Superior temporal gyrus (tissue), 1 donor: ENCODE data around the gene ARL4C.
"Not testable (repeated sequence)": the region's sequence is repeated elsewhere in the genome, so short reads cannot be mapped to it uniquely, and the experiment has no call there.

Experiments used
- DNase-seq: peaks from one replicate; pipeline ENCODE4 v3.0.0-alpha.2; 2016; ENCODE audit errors: extremely low spot score

The ARL4C gene

GRCh38 chr2:234476766-234477165, 20.1 kb downstream of the ARL4C start:
- no peak for DNase-seq

GRCh38 chr2:234474654-234475053, 22.2 kb downstream of the ARL4C start:
- no peak for DNase-seq

DNA sequence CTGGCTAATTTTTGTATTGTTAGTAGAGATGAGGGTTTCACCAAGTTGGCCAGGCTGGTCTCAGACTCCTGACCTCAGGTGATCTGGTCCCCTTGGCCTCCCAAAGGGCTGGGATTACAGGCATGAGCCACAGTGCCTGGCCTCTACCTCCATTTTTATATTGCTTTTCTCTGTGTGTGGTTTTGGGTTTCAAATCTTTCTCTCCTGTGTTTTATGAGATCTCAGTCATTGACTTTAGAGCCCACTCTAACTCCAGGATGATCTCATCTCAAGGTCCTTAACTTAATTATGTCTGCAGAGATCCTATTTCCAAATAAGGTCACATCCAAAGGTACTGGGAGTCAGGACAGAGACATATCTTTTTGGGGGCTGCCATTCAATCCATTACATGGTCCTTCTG, 24.7 kb downstream of the ARL4C start:
- DNase-seq: no peak

DNA sequence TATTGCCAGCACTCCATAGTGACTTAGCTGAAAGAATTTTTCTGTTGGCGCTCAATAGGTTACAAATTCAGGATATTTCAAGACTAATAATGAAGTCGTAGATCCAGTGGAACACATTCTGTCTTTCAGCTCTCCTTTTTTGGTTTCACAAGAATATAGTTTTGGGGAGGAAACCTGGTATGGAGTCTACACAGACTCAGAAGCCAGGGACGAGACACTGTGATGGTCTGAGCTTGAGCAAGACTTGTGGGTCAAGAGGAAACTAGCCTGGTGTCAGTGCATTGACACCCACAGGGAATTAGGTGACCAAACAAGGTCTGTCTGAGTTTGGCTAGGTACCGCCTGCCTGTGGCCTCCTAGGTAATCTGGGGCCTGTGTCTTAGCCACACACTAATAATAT, 26.9 kb downstream of the ARL4C start:
- no peak for DNase-seq

DNA sequence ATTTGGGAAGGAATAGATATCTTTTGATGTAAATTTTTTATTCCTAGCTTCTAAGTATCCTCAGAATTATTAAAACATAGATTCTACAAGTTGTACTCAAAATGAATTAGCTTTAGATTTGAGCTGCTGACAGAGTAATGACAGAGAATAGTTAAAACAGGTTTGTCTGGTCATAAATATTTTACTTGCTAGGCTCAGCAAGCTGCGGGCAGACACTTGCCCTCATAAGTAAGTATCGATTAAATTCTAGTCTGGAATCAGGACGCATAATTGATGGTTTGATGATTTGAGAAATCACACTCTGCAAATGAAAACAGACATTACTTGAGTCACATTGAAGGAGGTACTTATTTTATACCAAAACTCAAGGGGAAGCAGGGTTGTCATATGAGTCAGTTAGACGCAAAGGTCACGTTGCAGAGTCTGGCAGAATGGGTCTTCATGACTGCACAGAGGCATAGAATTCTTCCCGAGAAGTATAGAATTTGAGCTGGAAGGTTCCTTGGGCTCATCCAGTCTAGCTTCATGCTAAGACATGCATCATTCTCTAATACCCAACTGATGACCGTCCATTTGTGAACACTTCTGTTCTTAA, 27.5 kb downstream of the ARL4C start:
- no peak for DNase-seq

DNA sequence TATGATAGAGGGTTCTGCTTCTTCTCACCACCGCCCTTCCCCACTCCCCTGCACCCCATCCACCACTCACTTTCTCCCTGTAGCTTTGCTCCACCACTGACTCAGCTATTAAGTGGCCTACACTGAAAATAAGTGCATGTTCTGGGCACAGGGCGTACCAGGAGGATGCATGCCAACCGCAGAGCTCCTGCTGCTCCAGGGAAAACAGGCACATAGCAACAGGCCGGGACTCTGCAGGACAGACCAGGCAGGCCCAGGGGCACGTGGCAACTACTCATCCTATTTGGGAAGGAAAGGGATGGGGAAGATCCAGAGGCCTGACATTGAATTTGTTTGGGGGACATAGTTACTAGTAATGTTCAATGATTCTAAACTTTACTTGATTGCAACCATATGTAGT, 28.4 kb downstream of the ARL4C start:
- no peak for DNase-seq

GRCh38 chr2:234467289-234467688, 29.6 kb downstream of the ARL4C start:
- DNase-seq: no peak

DNA sequence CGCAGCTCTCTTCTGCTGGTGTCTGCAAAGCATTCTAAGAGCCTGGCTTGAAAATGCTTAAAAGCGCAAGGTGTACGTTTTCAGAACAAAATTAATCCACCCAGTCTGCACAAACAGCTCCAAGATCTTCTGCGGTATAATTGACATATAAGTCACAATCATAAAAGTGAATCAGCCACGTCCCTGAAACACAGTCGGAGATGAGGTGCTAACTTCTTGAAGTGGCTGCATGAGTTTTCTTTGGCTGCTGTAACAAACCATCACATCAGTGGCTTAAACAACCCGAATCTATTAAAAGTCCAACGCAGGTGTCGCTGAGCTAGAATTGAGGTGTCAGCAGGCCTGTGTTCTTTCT, 32.6 kb downstream of the ARL4C start:
- no peak for DNase-seq

DNA sequence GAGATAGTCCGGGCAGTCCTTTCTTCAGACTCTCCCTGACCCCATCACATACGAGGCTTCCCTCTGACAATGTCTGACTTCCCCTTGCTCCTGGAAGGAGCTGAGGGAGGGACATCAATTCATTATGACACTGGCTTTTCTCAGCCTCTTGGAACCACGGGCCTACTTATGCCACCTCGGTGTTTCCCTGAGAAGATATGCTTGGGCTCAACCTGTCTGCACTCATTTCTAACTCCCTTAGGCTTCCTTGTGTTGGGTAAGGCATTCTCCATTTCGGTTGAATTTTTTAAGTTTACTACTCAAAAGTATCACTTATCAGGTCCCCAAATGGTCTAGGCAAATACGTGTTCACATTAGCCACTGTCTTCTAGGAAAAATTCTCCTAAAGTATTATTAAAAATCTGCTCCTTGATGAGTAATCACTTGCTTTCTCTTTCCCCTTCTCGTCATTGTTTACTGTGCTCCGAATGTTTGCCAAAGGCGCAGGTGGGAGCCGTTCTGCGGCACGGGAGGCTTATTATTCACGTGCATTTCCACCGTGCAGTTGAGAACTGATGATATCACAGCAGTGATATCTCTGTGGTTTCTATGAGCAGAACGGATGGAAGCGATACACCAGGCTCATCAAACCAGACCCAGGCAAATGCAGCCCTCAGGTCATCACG, 33.1 kb downstream of the ARL4C start:
- DNase-seq: no peak

DNA sequence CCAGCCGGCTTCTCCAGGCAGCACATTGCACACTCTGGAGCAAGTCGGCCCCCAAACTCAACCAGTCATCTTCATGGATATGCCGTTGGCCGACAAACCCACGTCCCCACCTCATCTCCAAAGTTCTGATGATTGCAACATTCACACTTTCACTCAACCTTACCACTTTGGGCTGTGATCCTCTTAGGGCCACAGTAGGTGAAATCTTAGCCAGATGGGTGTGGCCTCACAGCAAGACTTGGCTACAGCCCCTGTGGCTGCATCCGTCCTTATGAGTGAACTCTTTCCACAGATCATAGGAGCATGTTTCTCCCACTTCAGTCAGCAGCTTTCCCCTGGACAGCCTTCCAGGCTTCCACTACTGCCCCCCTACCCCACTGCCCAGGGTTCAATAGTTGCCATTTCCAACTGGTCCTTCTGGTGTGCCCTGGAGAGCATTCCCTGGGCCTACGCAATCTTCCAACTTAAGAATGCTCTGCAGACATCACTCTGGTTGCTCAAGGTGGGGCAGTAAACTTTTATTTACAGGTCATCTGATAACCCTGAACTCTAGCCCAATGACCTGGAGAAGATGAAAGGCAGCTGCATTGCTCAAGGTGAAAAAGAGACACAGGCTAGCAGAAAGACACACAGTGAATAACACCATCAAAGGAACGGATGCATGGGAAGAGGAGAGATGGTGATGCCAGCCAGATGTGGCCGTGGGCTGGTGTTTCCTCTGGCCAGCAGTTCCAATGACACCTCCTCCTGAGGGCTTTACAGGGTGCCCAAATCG, 34.5 kb downstream of the ARL4C start:
- DNase-seq: no peak

- no peak for DNase-seq
Measured at GRCh38 chr2:234459401-234460009, 37.4 kb downstream of the ARL4C start.

DNA sequence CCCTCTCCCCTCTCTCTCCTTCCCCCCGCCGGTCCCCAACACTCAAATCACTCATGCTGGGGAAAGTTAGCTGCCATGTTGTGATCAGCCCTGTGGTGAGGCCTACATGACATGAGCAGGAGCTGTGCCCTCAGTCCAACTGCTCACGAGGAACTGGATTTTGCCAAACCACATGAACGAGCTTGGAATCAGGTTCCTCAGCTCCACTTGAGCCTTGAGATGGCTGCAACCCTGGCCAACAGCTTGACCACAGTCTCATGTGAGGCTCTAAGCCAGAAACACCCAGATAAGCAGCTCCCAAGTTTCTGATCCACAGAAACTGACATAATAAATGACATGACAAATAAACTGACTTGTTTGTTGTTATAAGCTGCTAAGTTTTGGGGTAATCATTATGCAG, 38.4 kb downstream of the ARL4C start:
- DNase-seq: no peak

GRCh38 chr2:234457421-234457820, 39.5 kb downstream of the ARL4C start:
- no peak for DNase-seq

DNA sequence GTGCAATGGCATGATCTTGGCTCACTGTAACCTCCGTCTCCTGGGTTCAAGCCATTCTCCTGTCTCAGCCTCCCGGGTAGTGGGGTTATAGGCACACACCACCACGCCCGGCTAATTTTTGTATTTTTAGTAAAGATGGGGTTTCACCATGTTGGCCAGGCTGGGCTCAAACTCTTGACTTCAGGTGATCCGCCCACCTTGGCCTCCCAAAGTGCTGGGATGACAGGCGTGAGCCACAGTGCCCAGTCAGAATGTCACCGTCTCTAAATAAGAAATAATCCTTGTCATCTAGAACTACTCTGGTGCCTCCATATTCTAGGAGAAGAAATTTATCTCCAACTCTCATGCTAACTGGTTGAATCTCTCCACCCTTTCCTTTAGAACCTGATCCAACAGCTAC, 41.6 kb downstream of the ARL4C start:
- not testable (repeated sequence) for DNase-seq

DNA sequence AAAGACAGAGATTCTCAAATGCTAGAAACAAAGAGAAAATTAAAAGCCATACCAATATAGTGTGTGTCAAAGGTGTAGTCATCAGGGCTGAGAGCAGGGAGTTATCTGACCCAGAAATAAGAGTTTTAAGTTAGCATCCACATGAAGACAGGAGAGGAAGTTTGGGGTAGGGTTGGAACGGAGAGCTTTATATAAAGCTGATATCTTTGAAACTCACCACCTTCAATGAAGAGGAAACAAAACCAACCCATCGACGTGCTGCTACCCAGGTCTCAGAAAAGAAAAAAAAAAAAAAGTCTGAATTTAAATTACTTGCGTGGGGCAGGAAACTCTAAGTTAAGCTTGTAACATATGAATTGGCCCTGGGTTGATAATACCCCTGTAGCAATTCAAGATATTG, 42.4 kb downstream of the ARL4C start:
- no peak for DNase-seq

DNA sequence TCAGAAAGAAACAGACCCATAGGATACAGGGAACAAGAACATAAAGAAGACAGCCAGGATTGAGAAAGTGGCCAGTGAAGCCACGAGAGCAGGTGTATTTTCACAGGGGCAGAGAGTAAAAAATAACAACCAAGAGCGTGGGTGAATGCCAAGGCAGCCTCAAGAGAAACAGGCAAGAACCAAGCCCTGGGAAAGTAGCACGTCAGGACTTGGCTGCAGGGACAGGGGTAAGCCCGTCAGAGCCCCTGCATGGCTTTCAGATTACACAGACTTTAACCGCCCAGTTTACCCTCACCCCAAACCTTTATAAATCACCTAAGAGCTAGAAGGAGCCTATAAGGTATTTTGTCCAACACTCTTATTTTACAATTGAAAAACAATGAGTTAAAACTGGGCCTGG, 43.7 kb downstream of the ARL4C start:
- DNase-seq: no peak

DNA sequence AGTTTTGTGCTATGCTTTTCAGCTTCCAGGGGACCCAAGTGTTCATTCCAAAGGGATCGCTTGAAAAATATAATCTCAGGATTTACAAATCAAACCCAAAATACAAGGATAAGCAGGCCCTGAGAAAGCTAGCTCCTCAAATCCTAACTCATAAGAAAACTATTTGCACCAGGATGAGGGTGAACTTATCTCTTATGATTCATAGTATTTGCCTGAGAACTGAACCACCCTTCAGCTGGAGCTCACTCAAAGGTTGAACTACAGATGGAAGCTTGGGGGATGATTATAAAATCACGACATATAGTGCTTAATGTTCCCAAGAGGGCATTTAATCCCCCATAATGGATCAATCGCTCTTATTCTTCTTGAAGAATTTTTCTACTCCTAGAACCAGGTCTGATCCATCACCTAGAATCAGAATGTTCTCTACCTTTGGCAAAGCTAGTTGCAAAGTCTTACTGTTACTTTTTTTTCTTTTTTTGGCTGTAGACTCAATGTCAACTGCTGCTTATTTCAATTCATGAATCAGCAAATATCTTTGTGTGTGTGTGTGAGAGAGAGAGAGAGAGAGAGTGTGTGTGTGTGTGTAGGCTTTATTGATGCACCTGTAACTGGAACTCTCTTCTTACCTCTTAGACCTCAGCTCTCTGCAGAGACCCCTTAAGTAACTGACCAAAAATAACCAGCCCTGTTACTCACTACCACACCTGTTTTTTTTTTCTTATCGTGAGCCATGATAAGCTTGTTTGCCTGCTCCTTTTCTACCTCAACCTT, 44.8 kb downstream of the ARL4C start:
- DNase-seq: no peak

DNA sequence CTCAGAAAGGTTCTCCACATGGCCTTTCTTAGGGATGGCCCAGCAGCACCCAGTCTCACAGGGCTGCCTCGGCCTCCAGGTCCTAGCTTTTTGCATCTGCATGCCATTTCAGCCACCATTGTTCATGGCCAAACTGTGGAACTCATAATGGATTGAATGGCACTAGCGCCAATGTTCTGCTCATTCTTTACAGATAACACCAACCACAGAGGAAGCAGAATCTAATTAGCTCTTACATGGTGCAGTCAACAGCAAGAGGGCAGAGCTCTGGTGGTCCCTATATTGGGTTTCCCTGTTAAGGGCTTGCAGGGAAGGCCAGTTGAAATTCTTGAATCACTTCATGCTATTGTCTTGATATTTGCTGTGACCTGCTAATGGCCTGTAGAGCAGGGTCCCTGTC, 45.6 kb downstream of the ARL4C start:
- no peak for DNase-seq

GRCh38 chr2:234450431-234451124, 46.3 kb downstream of the ARL4C start:
- no peak for DNase-seq

DNA sequence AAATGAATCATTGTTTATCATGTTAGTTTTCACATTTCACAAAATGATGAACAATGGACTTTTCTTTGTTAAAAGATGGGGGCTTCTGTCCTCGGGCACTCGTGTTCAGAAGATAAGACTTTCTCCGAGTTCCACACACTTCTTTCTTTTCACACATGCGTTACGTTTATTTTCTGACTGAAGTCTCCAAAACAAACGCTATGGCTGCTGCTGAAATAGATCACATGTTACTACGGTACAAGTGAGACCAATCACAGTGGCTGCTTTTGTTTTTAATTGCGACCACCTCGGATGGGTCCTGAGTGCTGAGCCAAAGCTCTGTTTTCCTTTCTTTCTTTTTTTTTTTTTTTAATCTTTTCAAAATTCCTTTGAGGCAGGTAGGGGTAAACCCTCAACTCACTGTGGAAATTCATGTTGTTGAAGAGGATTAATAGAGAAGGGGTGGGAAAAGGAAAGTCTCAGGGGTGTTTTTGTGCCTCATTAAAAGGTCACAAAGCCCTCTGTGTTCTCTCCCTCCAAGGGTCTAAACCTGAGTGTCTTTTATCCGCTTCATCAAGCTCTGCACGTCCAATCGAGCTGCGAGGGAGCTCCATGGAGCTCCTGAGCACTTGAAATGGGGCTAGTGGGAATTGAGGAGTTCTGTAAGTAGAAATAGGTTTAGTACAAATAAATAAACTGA, 48.2 kb downstream of the ARL4C start:
- DNase-seq: no peak

- DNase-seq: no peak
Measured at GRCh38 chr2:234447963-234448362, 48.9 kb downstream of the ARL4C start.
